HFFc6 (cell line): Measurements from ENCODE around the gene COL28A1. TPM values are rescaled to one million over a fixed set of nuclear protein-coding genes. Genes with fewer than 3 reads are reported as not detected.

Experiments used
- DNase-seq: peaks from one replicate; pipeline ENCODE4 v3.0.0-alpha.2; 2018
- H3K27ac Mint-ChIP-seq: 2 replicates; pipeline ENCODE4 v1.8.0; 2020; ENCODE audit warnings: mild to moderate bottlenecking, mixed read lengths
- H3K27me3 Mint-ChIP-seq: 2 replicates; pipeline ENCODE4 v1.8.0; 2021; ENCODE audit warnings: mild to moderate bottlenecking, moderate library complexity, mixed read lengths; ENCODE audit not compliant: insufficient read depth
- H3K36me3 Mint-ChIP-seq: 2 replicates; pipeline ENCODE4 v1.8.0; 2021; ENCODE audit warnings: low read depth, mixed read lengths
- H3K4me1 Mint-ChIP-seq: 2 replicates; pipeline ENCODE4 v1.8.0; 2020; ENCODE audit warnings: low read depth, mixed read lengths
- H3K4me3 Mint-ChIP-seq: 2 replicates; pipeline ENCODE4 v1.8.0; 2020; ENCODE audit warnings: mild to moderate bottlenecking, moderate library complexity, mixed read lengths
- H3K9me3 Mint-ChIP-seq: 2 replicates; pipeline ENCODE4 v1.8.0; 2020; ENCODE audit warnings: mild to moderate bottlenecking, mixed read lengths
- CTCF ChIP-seq: fragments of 200-600 bp; sonication (generic); IDR thresholded peaks from 2 replicates; pipeline ENCODE4 v1.5.0; 2021; ENCODE audit warnings: antibody characterized with exemption, mild to moderate bottlenecking
- total RNA-seq, 6 experiments: library from RNA; stranded (reverse); fragmentation: NEBNext Ultra II Directional; extraction: Animal tissue kit (Norgen Biotek cat#: 25700); gene quantifications; 2 replicates in 1 of 6; 3 replicates in 5 of 6; pipeline ENCODE4 v1.2.3, GENCODE V29; 2021

COL28A1 gene
- total RNA-seq, 6 experiments from 2014 or later = 0.07 to 0.14 TPM; not detected in 4

- DNase-seq = no peak
- Mint-ChIP-seq H3K4me3 (no peak overlapping the region), H3K9me3 (no peaks in the 10 kb centered on the region), H3K27ac (no peak overlapping the region), H3K4me1 (peaks cover 16% of the 10 kb centered on the region), H3K36me3 (no peaks in the 10 kb centered on the region), H3K27me3 (no peaks in the 10 kb centered on the region)
- TF ChIP-seq CTCF = no peak
These were observed 36.8 kb downstream of the COL28A1 start for GRCh38 chr7:7498856-7499255.

GRCh38 chr7:7496311-7496710 is 39.4 kb downstream of the COL28A1 start:
- Mint-ChIP-seq H3K27ac (no peak overlapping the region), H3K9me3 (no peaks in the 10 kb centered on the region), H3K4me1 (peaks cover 33% of the 10 kb centered on the region), H3K27me3 (no peaks in the 10 kb centered on the region), H3K4me3 (no peak overlapping the region), H3K36me3 (no peaks in the 10 kb centered on the region)
- TF ChIP-seq CTCF = no peak
- no peak for DNase-seq

GRCh38 chr7:7495171-7495570 is 40.5 kb downstream of the COL28A1 start:
- no peak for TF ChIP-seq CTCF
- Mint-ChIP-seq H3K36me3 (no peaks in the 10 kb centered on the region), H3K27ac (no peak overlapping the region), H3K4me1 (peaks cover 44% of the 10 kb centered on the region), H3K4me3 (no peak overlapping the region), H3K9me3 (no peaks in the 10 kb centered on the region), H3K27me3 (no peaks in the 10 kb centered on the region)
- no peak for DNase-seq

GRCh38 chr7:7491044-7491443 is 44.6 kb downstream of the COL28A1 start:
- H3K36me3 Mint-ChIP-seq = peaks cover 9% of the 10 kb centered on the region; the same call in 1 of the 2 replicates
- peaks cover 52% of the 10 kb centered on the region for H3K4me1 Mint-ChIP-seq
- TF ChIP-seq CTCF = no peak
- peak overlapping the region; percentile 2; the same call in 1 of the 2 replicates for H3K4me3 Mint-ChIP-seq
- H3K9me3 Mint-ChIP-seq = peaks cover 11% of the 10 kb centered on the region; the same call in 1 of the 2 replicates
- no peaks in the 10 kb centered on the region for H3K27me3 Mint-ChIP-seq
- H3K27ac Mint-ChIP-seq = peak overlapping the region; percentile 60
- DNase-seq = peak; percentile 24

GRCh38 chr7:7490003-7490402 is 45.7 kb downstream of the COL28A1 start:
- H3K9me3 Mint-ChIP-seq = peaks cover 11% of the 10 kb centered on the region; the same call in 1 of the 2 replicates
- peaks cover 52% of the 10 kb centered on the region for H3K4me1 Mint-ChIP-seq
- no peak overlapping the region for H3K4me3 Mint-ChIP-seq
- H3K36me3 Mint-ChIP-seq = peaks cover 14% of the 10 kb centered on the region; the same call in 1 of the 2 replicates
- DNase-seq = no peak
- no peak overlapping the region for H3K27ac Mint-ChIP-seq
- no peaks in the 10 kb centered on the region for H3K27me3 Mint-ChIP-seq
- TF ChIP-seq CTCF = no peak

GRCh38 chr7:7489546-7489945 is 46.1 kb downstream of the COL28A1 start:
- Mint-ChIP-seq H3K36me3 (peaks cover 14% of the 10 kb centered on the region; the same call in 1 of the 2 replicates), H3K9me3 (peaks cover 11% of the 10 kb centered on the region; the same call in 1 of the 2 replicates), H3K27ac (no peak overlapping the region), H3K27me3 (no peaks in the 10 kb centered on the region), H3K4me3 (no peak overlapping the region), H3K4me1 (peaks cover 49% of the 10 kb centered on the region)
- no peak for TF ChIP-seq CTCF
- no peak for DNase-seq
